ENCODE data around the gene AP4S1. TPM values are rescaled to one million over a fixed set of nuclear protein-coding genes. Genes with fewer than 3 reads are reported as not detected.
"Not testable (repeated sequence)": the region's sequence is repeated elsewhere in the genome, so short reads cannot be mapped to it uniquely, and the experiment has no call there.

The AP4S1 gene, protein sequence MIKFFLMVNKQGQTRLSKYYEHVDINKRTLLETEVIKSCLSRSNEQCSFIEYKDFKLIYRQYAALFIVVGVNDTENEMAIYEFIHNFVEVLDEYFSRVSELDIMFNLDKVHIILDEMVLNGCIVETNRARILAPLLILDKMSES
- total RNA-seq, result 10 to 100 TPM in 1 of 4 donors, 1 to 10 TPM in 3; 4.2 to 10.7 (median 6.0) TPM

DNA sequence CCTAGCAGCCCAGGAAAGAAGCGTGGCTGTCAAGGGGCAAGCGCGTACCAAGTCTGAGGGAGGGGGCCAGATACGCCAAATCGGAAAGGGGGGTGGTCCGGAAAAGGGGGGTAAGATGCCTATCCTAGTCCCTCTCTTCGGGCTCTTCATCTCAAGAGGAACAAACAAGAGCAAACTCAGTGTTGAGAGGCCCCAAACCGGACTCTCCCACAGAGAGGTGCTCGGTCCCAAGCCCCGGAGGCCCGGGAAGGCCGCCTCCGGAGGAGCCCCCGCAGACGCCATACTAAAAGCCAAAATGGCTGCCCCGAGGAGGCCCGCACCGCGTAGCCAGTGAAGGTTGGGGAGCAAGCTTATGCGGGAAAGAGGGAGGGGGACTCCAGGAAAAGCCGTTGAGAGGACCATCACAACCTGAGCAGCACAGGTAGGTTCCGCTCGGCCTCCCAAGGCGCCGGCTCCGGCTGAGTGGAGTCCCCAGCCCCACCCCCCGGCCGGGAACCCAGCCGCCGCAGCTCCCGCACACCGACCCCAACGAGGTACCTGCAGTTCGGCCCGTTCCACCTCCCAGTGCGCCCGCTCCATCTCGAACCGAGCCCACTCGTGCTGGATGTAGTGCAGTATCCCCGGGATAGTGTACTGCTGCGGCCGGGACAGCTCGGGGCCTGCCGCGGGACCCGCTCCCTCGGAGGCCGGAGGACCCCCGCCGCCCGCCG, at the start of gene AP4S1:
Gene AP4S1, plus strand, starts transcription at position 283 of the 710 bp plus-strand sequence. CDS start 40,548 bp downstream, outside the sequence.
- Histone ChIP-seq H3K36me3 (peaks cover 0 to 3% (median 0%) of the 10 kb centered on the region in 3 donors), H3K27me3 (no peaks in the 10 kb centered on the region), H3K9me3 (no peaks in the 10 kb centered on the region), H3K4me1 (peaks cover 0 to 16% (median 0%) of the 10 kb centered on the region in 4 donors), H3K4me3 (peak within 1 kb of the TSS; percentile 95 to 99 (median 97)), H3K27ac (peak within 1 kb of the TSS; percentile 97 to 100 (median 98))
- TF ChIP-seq, protein P1, sequence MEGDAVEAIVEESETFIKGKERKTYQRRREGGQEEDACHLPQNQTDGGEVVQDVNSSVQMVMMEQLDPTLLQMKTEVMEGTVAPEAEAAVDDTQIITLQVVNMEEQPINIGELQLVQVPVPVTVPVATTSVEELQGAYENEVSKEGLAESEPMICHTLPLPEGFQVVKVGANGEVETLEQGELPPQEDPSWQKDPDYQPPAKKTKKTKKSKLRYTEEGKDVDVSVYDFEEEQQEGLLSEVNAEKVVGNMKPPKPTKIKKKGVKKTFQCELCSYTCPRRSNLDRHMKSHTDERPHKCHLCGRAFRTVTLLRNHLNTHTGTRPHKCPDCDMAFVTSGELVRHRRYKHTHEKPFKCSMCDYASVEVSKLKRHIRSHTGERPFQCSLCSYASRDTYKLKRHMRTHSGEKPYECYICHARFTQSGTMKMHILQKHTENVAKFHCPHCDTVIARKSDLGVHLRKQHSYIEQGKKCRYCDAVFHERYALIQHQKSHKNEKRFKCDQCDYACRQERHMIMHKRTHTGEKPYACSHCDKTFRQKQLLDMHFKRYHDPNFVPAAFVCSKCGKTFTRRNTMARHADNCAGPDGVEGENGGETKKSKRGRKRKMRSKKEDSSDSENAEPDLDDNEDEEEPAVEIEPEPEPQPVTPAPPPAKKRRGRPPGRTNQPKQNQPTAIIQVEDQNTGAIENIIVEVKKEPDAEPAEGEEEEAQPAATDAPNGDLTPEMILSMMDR (IDR thresholded peaks at IDR 0.05), result no peak
- peak in 1 of 2 donors; percentile 28 for TF ChIP-seq POLR2A (IDR thresholded peaks at IDR 0.05)
- peak; percentile 50 to 75 (median 74) for DNase-seq

DNA sequence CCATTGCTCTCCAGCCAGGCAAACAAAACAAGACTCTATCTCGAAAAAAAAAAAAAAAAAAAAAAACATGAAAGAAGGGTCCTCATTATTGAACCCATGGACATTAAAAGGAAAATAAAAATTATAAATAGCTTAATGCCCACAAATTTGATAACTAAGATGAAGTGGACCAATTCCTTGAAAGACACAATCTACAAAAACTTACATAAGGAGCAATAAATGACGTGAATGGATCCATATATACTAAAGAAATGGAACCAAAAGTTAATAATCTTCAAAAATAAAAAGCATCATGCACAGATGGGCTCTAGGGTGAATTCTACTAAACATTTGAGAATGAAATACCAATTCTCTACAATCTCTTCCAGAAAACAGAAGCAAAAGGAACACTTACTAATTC, 47.7 kb upstream of the AP4S1 start:
- peaks cover 0 to 11% (median 0%) of the 10 kb centered on the region in 4 donors for H3K4me1 ChIP-seq
- TF ChIP-seq, protein P1 (IDR thresholded peaks at IDR 0.05), result no peak
- no peak for TF ChIP-seq POLR2A (IDR thresholded peaks at IDR 0.05)
- no peaks in the 10 kb centered on the region for H3K36me3 ChIP-seq
- no peak for DNase-seq
- no peaks in the 10 kb centered on the region for H3K9me3 ChIP-seq
- no peaks in the 10 kb centered on the region for H3K27me3 ChIP-seq
- no peak overlapping the region for H3K27ac ChIP-seq
- no peak overlapping the region for H3K4me3 ChIP-seq

DNA sequence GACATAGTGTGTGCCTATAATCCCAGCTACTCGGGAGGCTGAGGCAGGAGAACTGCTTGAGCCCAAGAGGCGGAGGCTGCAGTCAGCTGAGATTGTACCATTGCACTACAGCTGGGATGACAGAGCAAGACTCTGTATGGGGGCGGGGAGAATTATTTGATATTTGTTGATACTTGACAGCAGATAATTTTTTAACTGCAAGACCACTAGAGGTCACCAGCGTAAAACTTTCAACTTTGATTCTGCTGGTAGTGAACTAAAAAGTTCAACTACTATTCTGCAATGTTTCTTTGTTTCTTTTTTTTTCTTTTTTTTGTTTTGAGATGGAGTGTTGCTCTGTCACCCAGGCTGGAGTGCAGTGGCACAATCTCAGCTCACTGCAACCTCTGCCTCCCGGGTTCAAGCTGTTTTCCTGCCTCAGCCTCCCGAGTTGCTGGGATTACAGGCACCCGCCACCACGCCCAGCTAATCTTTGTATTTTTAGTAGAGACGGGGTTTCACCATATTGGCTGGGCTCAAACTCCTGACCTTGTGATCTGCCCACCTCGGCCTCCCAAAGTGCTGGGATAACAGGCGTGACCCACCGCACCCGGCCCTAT, 45.2 kb upstream of the AP4S1 start:
- DNase-seq, result peak in 1 of 3 donors; percentile 54
- H3K9me3 ChIP-seq, H3K27ac ChIP-seq, H3K4me3 ChIP-seq, H3K27me3 ChIP-seq, H3K36me3 ChIP-seq, H3K4me1 ChIP-seq: not testable (repeated sequence)
- TF ChIP-seq, protein P1 (IDR thresholded peaks at IDR 0.05), result peak in 5 of 6 experiments; percentile 27 to 78 (median 74)

DNA sequence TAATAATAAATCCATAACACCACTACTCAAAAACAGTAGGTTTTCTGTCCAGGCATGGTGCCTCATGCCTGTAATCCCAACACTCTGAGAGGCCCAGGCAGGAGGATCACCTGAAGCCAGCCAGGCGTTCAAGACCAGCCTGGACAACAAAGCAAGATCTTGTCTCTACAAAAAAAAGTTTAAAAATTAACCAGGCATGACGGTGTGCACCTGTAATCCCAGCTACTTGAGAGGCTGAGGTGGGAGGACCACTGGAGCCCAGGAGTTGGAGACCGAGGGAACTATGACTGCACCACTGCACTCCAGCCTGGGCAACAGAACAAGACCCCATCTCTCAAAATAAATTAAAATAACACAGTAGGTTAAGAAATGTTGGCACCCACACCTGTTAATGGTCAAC, 44.5 kb upstream of the AP4S1 start:
- TF ChIP-seq, protein P1 (IDR thresholded peaks at IDR 0.05), result no peak
- TF ChIP-seq POLR2A (IDR thresholded peaks at IDR 0.05), result no peak
- Histone ChIP-seq H3K27me3 (no peaks in the 10 kb centered on the region), H3K4me1 (peaks cover 0 to 4% (median 0%) of the 10 kb centered on the region in 4 donors), H3K9me3 (no peaks in the 10 kb centered on the region), H3K4me3 (no peak overlapping the region), H3K36me3 (no peaks in the 10 kb centered on the region), H3K27ac (no peak overlapping the region)
- no peak for DNase-seq

DNA sequence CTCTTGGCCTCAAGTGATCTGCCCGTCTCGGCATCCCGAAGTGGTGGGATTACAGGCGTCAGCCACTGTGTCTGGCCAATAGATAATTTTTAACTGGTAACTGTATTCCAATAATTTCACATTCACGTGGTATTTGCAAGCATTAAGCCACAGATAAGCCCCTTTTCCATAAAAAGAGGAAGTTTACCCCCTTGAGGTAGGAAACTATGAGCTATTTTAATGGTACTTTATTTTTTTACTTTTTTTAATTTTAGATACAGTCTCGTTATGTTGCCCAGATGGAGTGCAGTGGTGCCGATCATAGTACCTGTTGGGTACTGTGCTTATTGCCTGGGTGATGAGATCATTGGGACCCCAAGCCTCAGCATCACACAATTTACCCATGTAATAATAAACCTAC, 42.9 kb upstream of the AP4S1 start:
- no peaks in the 10 kb centered on the region for H3K9me3 ChIP-seq
- no peak overlapping the region for H3K27ac ChIP-seq
- TF ChIP-seq, protein P1 (IDR thresholded peaks at IDR 0.05), result no peak
- TF ChIP-seq POLR2A (IDR thresholded peaks at IDR 0.05), result no peak
- H3K4me3 ChIP-seq, result no peak overlapping the region
- DNase-seq, result no peak
- no peaks in the 10 kb centered on the region for H3K36me3 ChIP-seq
- no peaks in the 10 kb centered on the region for H3K27me3 ChIP-seq
- peaks cover 0 to under 1% (median 0%) of the 10 kb centered on the region in 4 donors for H3K4me1 ChIP-seq
